Hematopoietic multipotent progenitor cell (in vitro differentiated cells): Measurements from ENCODE around the gene ABHD6. TPM values are rescaled to one million over a fixed set of nuclear protein-coding genes. Genes with fewer than 3 reads are reported as not detected.
A peak's percentile ranks its signal among the peaks of the same experiment; 100 is the strongest.

ENCODE experiments used
- DNase-seq, 3 donors: peaks; one replicate each; pipeline ENCODE4 v3.0.0-alpha.2; 2011 to 2015; ENCODE audit warnings: low read depth in 2 of 3, low spot score in 2 of 3
- total RNA-seq: library from RNA; depleted of rRNA; stranded (reverse); fragments of >200 nt; gene quantifications from one replicate; pipeline ENCODE4 v1.2.3, GENCODE V29; 2012

The ABHD6 gene
- total RNA-seq, 1 donor, result 5.1 TPM

- peak; percentile 28 to 82 (median 75) for DNase-seq
Measured at GRCh38 chr3:58307639-58308215, 70.1 kb downstream of the ABHD6 start.

GRCh38 chr3:58308728-58309127 lies 71.1 kb downstream of the ABHD6 start:
- DNase-seq, result no peak

- DNase-seq, result no peak
Measured at GRCh38 chr3:58317811-58318210, 80.2 kb downstream of the ABHD6 start.

- no peak for DNase-seq
Measured at GRCh38 chr3:58321791-58322190, 84.2 kb downstream of the ABHD6 start.

- no peak for DNase-seq
Measured at GRCh38 chr3:58322793-58323192, 85.2 kb downstream of the ABHD6 start.

- DNase-seq, result no peak
Measured at GRCh38 chr3:58323529-58324390, 86.2 kb downstream of the ABHD6 start.

- no peak for DNase-seq
Measured at GRCh38 chr3:58324391-58325390, 87.1 kb downstream of the ABHD6 start.

GRCh38 chr3:58325525-58325992 lies 88.0 kb downstream of the ABHD6 start:
- DNase-seq, result no peak

GRCh38 chr3:58326267-58326900 lies 88.8 kb downstream of the ABHD6 start:
- DNase-seq, result no peak

GRCh38 chr3:58329150-58329921 lies 91.7 kb downstream of the ABHD6 start:
- peak in 1 of 3 donors; percentile 18 for DNase-seq

- DNase-seq, result no peak
Measured at GRCh38 chr3:58329922-58330413, 92.4 kb downstream of the ABHD6 start.

- no peak for DNase-seq
Measured at GRCh38 chr3:58331593-58332152, 94.1 kb downstream of the ABHD6 start.

- peak; percentile 53 to 81 (median 81) for DNase-seq
Measured at GRCh38 chr3:58332575-58333188, 95.1 kb downstream of the ABHD6 start, which contains the start of gene PXK. Gene PXK (plus strand): TSS chr3:58332892. CDS start chr3:58332989, 97 bp downstream.

- DNase-seq, result peak in 1 of 3 donors; percentile 56
Measured at GRCh38 chr3:58333206-58334012, 95.8 kb downstream of the ABHD6 start.

- DNase-seq, result no peak
Measured at GRCh38 chr3:58334013-58334321, 96.4 kb downstream of the ABHD6 start.

- DNase-seq, result no peak
Measured at GRCh38 chr3:58334506-58334884, 96.9 kb downstream of the ABHD6 start.

- DNase-seq, result no peak
Measured at GRCh38 chr3:58335652-58335947, 98.0 kb downstream of the ABHD6 start.
